Heart left ventricle (tissue), 13 donors: Measurements from ENCODE around the gene MSL3B.

ENCODE experiments used
- CTCF ChIP-seq, 12 donors: fragments of 200-600 bp; sonication (generic) in 4 of 12; IDR thresholded peaks; one replicate each; pipeline versions ENCODE4 v1.5.0 to v1.8.0; 2018 to 2022; ENCODE audit warnings: antibody characterized with exemption in 12 of 12, mild to moderate bottlenecking in 5 of 12
- POLR2A ChIP-seq, 2 donors: fragments of 450-650 bp; IDR thresholded peaks; one replicate each; pipeline ENCODE4 v1.6.1; 2017; ENCODE audit warnings: antibody characterized with exemption in 2 of 2, mild to moderate bottlenecking in 2 of 2, moderate library complexity in 2 of 2
- donor health status: ischemic (EF 13 %, LVEDD 7.1; RV severe dilation, severe dysfunction).
- donor health status: DM: no; HTN: yes; CAD: no.
- donor health status: DM: no; HTN: no; CAD: no.
- donor health status: ischemic (EF 25% LVEDD 6.9; RV normal size, moderate dysfunction).
- donor health status: ischemic (EF 25% LVEDD 5.7; RV mildly dilated, moderate dysfunction).
- donor health status: ischemic (EF 35%, LVEDD 5.7; RV mildly dilated, moderate dysfunction).
- donor health status: nonischemic (EF 11% LVEDD 7.7; RV severe dilation, severe dysfunction).
- donor health status: DM: yes; HTN: yes; CAD: no.
- donor health status: PGD.
- donor health status: ischemic (EF 29% LVEDD 5.4; RV normal size, mild dysfunction).
- donor health status: nonischemic (EF 23%, LVEDD 6.1; RV moderate dilation, normal function).

GRCh38 chr2:233831861-233832260 is 36.3 kb downstream of the MSL3B start:
- TF ChIP-seq CTCF (IDR thresholded peaks at IDR 0.05) (no peak), POLR2A (IDR thresholded peaks at IDR 0.05) (no peak)
